Thyroid gland (tissue), 4 donors: ENCODE results near the gene PRPS1L1. TPM values are rescaled to one million over a fixed set of nuclear protein-coding genes. Genes with fewer than 3 reads are reported as not detected.
A peak's percentile ranks its signal among the peaks of the same experiment; 100 is the strongest.

Source experiments
- DNase-seq, 2 donors: peaks; one replicate each; pipeline ENCODE4 v3.0.0-alpha.2; 2019
- H3K27ac ChIP-seq, 3 donors: fragments of 200-600 bp; sonication (generic); 1 replicate in 2 of 3; 2 replicates in 1 of 3; pipeline ENCODE4 v1.5.1; 2016 to 2019; ENCODE audit warnings: mild to moderate bottlenecking in 1 of 3, moderate library complexity in 1 of 3
- H3K27me3 ChIP-seq: fragments of 200-600 bp; sonication (generic); one replicate; pipeline ENCODE4 v1.5.1; 2019
- H3K36me3 ChIP-seq, 2 donors: fragments of 200-600 bp; sonication (generic); one replicate each; pipeline ENCODE4 v1.5.1; 2016 to 2019
- H3K4me1 ChIP-seq, 2 donors: fragments of 200-600 bp; sonication (generic); one replicate each; pipeline ENCODE4 v1.5.1; 2017 to 2019
- H3K4me3 ChIP-seq, 3 donors: fragments of 200-600 bp; sonication (generic); replicated peaks in 1 of 3; 1 replicate in 2 of 3; 2 replicates in 1 of 3; pipeline ENCODE4 v1.5.1; 2016; ENCODE audit warnings: mild to moderate bottlenecking in 1 of 3
- H3K9me3 ChIP-seq: fragments of 200-600 bp; sonication (generic); one replicate; pipeline ENCODE4 v1.5.1; 2017
- POLR2A ChIP-seq, 2 donors: fragments of 450-650 bp; IDR thresholded peaks; one replicate each; pipeline ENCODE4 v1.6.1; 2017; ENCODE audit warnings: antibody characterized with exemption in 2 of 2, mild to moderate bottlenecking in 2 of 2, moderate library complexity in 1 of 2
- WGBS, 2 donors: methylation state at CpG; one replicate each; pipeline ENCODE4 v1.1.5; 2017; 5-methylcytosine and 5-hydroxymethylcytosine counted together
- intact Hi-C: fragments of 100-400 bp; cut with DNase I; formaldehyde crosslinking; loops from one replicate; pipeline ENCODE4 v1.15.1; 2023
- total RNA-seq, 4 donors: library from RNA; depleted of rRNA; stranded (reverse); fragments of >200 nt; gene quantifications; one replicate each; pipeline ENCODE4 v1.2.3, GENCODE V29; 2016
- TF ChIP-seq, protein P1 (sequence below), 6 experiments: fragments of 200-600 bp in 3 of 6; fragments of 450-650 bp in 3 of 6; sonication (generic) in 3 of 6; IDR thresholded peaks; one replicate each; pipeline ENCODE4 v1.5.1; 2016 to 2019; ENCODE audit warnings: antibody characterized with exemption in 6 of 6, mild to moderate bottlenecking in 2 of 6, inconsistent platforms in 1 of 6, moderate library complexity in 1 of 6

The PRPS1L1 gene
- total RNA-seq, 4 donors from 2014 or later: not detected

- Histone ChIP-seq H3K4me3 (no peak overlapping the region), H3K9me3 (no peaks in the 10 kb centered on the region), H3K27ac (peak overlapping the region in 2 of 3 donors; percentile 65), H3K27me3 (no peaks in the 10 kb centered on the region), H3K36me3 (no peaks in the 10 kb centered on the region), H3K4me1 (peaks cover 10 to 18% of the 10 kb centered on the region in 2 donors)
- WGBS, 2 donors: 80 to 84% methylated on average over 5 of the region's 5 CpGs
- DNase-seq: no peak
- intact Hi-C loops: no loop called here
- TF ChIP-seq, protein P1, sequence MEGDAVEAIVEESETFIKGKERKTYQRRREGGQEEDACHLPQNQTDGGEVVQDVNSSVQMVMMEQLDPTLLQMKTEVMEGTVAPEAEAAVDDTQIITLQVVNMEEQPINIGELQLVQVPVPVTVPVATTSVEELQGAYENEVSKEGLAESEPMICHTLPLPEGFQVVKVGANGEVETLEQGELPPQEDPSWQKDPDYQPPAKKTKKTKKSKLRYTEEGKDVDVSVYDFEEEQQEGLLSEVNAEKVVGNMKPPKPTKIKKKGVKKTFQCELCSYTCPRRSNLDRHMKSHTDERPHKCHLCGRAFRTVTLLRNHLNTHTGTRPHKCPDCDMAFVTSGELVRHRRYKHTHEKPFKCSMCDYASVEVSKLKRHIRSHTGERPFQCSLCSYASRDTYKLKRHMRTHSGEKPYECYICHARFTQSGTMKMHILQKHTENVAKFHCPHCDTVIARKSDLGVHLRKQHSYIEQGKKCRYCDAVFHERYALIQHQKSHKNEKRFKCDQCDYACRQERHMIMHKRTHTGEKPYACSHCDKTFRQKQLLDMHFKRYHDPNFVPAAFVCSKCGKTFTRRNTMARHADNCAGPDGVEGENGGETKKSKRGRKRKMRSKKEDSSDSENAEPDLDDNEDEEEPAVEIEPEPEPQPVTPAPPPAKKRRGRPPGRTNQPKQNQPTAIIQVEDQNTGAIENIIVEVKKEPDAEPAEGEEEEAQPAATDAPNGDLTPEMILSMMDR (IDR thresholded peaks at IDR 0.05): no peak
- TF ChIP-seq POLR2A (IDR thresholded peaks at IDR 0.05): no peak
These were observed 9.1 kb downstream of the PRPS1L1 start for GRCh38 chr7:18018296-18019215.

DNA sequence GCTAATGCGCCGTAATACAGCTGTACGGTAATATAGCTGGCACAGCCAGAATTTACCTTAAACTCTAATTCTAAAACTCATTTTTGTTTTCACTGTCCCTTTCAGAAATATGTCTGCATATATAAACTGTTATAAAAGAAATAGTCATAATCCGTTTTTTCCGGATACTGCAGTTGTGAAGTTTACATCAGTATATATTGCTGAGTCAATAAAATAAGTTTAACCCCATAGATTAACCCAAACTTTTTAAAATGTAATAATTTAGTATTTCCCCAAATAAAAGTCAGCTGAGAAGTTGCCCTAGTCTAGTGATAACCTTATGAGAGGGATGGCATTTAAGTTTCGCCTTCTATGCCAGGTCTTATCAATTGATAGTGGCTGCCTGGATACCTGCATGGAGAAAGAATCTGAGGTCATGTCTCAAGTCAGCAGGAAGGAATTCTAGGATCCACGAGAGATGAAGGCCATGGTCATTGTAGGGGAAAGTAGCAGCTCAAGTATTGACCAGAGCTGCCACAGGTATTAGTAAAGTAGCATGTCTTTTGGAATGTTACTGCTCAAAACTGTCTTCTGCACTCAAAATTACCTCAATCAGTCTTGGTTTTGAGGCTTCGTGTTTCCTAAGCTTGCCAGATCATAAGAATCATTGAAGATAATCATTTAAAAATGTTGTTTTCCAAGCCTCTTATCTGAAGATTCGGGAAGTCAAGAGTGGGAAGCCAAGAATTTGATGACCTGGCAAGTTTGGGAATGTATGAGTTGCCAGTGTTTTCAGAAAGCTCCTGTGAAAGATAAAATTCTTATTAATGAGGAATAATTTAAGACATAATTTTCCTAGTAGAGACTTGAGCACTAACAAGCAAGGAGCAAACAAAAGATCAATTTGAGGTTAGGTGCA is 10.8 kb downstream of the PRPS1L1 start:
- Histone ChIP-seq H3K4me1 (peaks cover 10 to 18% of the 10 kb centered on the region in 2 donors), H3K9me3 (no peaks in the 10 kb centered on the region), H3K27ac (no peak overlapping the region), H3K36me3 (no peaks in the 10 kb centered on the region), H3K4me3 (no peak overlapping the region), H3K27me3 (no peaks in the 10 kb centered on the region)
- intact Hi-C loops: no loop called here
- DNase-seq: no peak
- 90 to 93% methylated on average over 9 of the region's 9 CpGs for WGBS, 2 donors
- TF ChIP-seq POLR2A (IDR thresholded peaks at IDR 0.05): no peak
- TF ChIP-seq, protein P1 (IDR thresholded peaks at IDR 0.05): no peak

DNA sequence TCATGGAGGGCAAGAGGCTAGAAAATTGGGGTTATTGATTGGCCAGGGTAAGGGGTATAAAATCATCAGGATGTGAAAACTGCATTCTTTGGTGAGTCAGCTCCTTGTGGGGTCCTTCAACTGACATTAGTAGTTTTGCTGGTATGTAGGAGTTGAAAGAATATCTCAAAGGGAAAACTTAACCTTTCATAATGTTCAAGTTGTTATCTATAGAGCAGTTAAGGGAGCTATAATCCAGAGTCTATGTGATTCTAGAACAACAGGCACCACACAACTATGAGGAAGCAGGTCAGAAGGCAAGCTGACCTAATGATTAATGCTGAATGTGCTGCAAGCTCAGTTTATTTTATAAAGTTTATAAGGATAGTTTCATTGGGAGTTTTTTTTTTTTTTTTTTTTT is 13.7 kb downstream of the PRPS1L1 start:
- Histone ChIP-seq H3K27ac (no peak overlapping the region), H3K36me3 (no peaks in the 10 kb centered on the region), H3K27me3 (no peaks in the 10 kb centered on the region), H3K4me1 (peaks cover 1 to 2% of the 10 kb centered on the region in 2 donors), H3K9me3 (no peaks in the 10 kb centered on the region), H3K4me3 (no peak overlapping the region)
- no peak for DNase-seq
- intact Hi-C loops: no loop called here
- TF ChIP-seq, protein P1 (IDR thresholded peaks at IDR 0.05): no peak
- TF ChIP-seq POLR2A (IDR thresholded peaks at IDR 0.05): no peak

DNA sequence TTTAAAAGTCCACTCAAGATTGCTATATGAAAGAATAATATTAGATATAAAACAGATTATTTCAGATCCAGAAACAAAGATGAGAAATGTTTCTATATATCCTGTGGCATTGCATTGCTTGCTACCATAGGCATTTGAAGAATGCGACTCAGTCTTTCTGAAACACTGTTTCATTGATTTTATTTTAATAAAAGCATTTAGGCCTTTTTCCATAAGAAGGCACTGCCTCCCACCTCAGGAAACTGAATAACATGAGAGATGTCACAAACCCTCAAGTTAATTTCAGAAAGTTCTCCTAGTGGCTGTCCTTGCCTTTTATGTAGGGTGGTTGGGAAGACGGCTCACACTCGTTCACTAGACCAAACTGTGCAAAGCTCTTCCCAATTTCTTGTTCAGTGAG is 23.3 kb downstream of the PRPS1L1 start:
- Histone ChIP-seq H3K4me3 (no peak overlapping the region), H3K27me3 (no peaks in the 10 kb centered on the region), H3K27ac (no peak overlapping the region), H3K4me1 (no peaks in the 10 kb centered on the region), H3K36me3 (no peaks in the 10 kb centered on the region), H3K9me3 (no peaks in the 10 kb centered on the region)
- no peak for TF ChIP-seq POLR2A (IDR thresholded peaks at IDR 0.05)
- TF ChIP-seq, protein P1 (IDR thresholded peaks at IDR 0.05): no peak
- DNase-seq: no peak
- intact Hi-C loops: no loop called here
- WGBS, 2 donors: 89 to 91% methylated on average over 3 of the region's 3 CpGs
